Left ventricle myocardium inferior (tissue), 1 donor: ENCODE data around the gene GAGE12D. TPM values are rescaled to one million over a fixed set of nuclear protein-coding genes. Genes with fewer than 3 reads are reported as not detected.

Experiments
- total RNA-seq: library from RNA; stranded (reverse); fragmentation: NEBNext Ultra II Directional; extraction: Animal tissue kit (Norgen Biotek cat#: 25700); gene quantifications from one replicate; pipeline ENCODE4 v1.2.1, GENCODE V29; 2021
- donor health status: DM: no; HTN: yes; CAD: no; lungs with severe emphysema.

GAGE12D gene
- total RNA-seq, 1 donor from 2014 or later = not detected

Other genes starting within 250 kb of the GAGE12D start
- gene GAGE10, start 238.1 kb upstream of the GAGE12D start, total RNA-seq = not detected
- not detected for gene GAGE12J, start 219.7 kb upstream of the GAGE12D start, total RNA-seq
- not detected for gene GAGE13, start 210.2 kb upstream of the GAGE12D start, total RNA-seq
- not detected for gene GAGE12C, start 9.6 kb upstream of the GAGE12D start, total RNA-seq
- gene GAGE12E, start 9.6 kb downstream of the GAGE12D start, total RNA-seq = not detected
- gene GAGE12F, start 19.1 kb downstream of the GAGE12D start, total RNA-seq = not detected
- not detected for gene GAGE12G, start 28.7 kb downstream of the GAGE12D start, total RNA-seq
- not detected for gene GAGE12H, start 38.2 kb downstream of the GAGE12D start, total RNA-seq
- gene GAGE2A, start 47.8 kb downstream of the GAGE12D start, total RNA-seq = not detected
- not detected for gene GAGE1, start 57.3 kb downstream of the GAGE12D start, total RNA-seq
- not detected for gene PAGE1, start 154.3 kb downstream of the GAGE12D start, total RNA-seq